Hindlimb muscle (tissue), 1 donor: ENCODE measurements around the gene BCOR. TPM values are rescaled to one million over a fixed set of nuclear protein-coding genes. Genes with fewer than 3 reads are reported as not detected.

ENCODE experiments used
- DNase-seq: peaks from one replicate; pipeline ENCODE4 v3.0.0-alpha.2; 2013
- polyA plus RNA-seq: library from polyadenylated mRNA; unstranded; fragments of 120-200 nt; gene quantifications from one replicate; pipeline ENCODE4 v1.2.1, GENCODE V29; 2013; ENCODE audit not compliant: insufficient read length

Gene BCOR
- polyA plus RNA-seq, 1 donor = 30.9 TPM

DNA sequence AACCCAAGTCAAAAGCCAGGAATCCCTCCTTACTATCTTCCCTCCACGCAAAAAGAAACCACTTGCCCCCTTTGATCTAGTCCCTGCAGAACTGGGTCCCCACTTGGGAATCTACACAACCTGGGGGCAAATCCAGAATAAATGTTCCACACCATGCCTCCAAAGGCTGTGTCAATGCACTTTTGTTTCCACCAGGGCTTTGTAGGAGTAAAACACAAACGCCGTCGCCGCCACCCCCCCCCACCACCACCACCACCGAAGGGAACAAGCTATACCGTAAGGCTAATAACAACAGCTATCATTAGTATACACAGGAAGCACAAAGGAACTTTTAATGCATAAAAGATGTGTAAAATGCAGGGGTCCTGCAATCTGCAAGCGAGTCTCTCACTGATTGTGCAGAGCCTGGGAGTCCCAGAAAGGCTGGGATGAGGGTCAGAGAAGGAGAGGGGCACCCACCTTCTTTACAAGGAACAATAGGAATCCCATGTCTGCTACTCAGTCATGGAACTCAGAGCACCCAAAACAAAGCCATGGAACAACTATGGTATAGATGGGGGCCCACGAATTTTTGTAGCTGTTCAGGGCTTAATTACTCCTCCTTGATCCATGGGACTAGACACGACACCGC, 13.2 kb downstream of the BCOR start:
- DNase-seq = no peak

GRCh38 chrX:40083979-40084359, 13.8 kb downstream of the BCOR start:
- no peak for DNase-seq

GRCh38 chrX:40083120-40083978, 14.4 kb downstream of the BCOR start:
- no peak for DNase-seq

DNA sequence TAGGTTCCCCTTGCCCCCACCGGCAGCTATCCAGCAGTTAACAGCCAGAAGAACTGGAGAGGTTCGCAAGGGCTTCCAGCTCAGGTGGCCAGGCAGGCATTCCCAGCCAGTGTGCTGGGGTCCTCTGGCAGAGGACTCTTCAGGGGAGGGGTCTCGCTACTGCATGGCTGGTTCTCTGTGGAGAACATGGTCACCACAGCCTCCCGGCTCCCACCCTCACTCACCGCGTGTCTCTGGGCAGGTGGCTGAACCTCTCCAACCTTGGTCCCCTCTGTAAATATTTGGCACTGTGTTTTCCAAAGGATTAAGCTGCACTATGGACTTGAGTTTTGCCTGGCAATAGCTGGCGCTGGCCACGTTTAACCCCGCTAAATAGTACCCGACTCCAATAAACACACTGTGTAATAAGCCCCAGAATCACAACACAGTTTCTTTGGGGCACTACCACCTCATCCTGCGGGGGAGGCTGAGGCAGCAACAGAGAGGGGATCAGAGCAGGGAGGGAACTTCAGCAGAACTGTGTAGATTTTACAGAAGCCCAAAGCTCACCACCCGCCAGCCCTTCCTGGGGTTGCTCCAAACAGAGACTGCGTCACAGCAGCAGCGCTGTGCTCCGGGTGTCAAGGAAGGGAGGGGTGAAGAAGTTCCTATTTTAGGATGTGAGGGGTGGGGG, 15.2 kb downstream of the BCOR start:
- DNase-seq = no peak

DNA sequence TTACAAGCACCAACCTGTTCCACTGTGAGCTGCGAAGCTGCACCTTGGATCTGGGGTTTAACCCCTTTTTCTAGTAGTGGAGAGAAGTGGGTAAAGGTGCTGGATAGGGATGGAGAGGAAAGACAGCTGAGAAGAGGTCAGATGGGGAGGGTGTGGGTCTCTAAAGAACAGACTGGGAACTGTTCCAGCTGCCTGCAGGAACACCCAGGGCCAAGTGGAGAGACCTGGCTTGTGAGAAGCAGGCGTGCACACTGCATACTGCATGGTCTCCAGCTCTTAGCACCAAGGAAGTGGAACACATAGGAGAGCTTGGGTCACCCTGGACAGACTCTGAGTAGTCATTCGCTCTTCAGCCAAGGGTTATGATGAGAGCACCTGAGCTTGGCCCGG, 16.1 kb downstream of the BCOR start:
- no peak for DNase-seq

DNA sequence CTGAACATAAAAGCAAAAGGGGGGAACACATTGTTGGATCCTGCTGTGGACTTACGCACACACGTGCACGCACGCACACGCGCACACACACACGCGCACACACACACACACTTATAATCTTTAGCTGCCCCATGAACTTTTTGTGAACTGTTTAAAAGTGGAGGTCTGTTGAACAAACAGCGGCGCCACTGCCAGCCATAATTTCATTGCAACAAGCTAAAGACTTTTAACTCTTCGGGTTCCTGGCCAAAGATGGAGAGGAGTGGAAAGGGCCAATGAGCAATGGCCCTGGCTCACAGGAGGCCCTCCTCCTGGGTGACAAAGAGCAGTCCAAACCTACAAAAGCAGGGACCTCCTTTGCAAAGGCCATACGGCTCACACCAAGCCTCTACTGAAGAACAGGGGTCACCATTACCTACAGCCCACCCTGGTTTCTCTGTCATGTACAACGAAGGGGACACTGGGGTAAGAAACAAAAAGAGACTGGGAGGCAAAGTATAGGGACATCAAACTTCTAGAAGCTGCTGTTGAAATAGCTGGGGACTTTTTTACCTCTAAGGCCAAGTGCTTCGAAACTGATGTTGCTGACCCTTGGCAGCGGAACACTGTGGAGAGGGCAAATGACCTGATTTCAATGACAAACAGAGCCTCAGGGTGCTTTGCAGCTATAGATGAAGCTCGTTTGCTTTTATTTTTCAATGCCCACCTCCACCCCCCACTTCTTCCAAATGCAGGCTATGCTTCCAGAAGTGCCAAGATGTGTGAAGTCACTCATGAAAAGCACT, 16.7 kb downstream of the BCOR start:
- DNase-seq = no peak

- no peak for DNase-seq
Observed at GRCh38 chrX:40079572-40079971, 18.2 kb downstream of the BCOR start.

- DNase-seq = no peak
Observed at GRCh38 chrX:40078489-40079227, 19.1 kb downstream of the BCOR start.

GRCh38 chrX:40077906-40078305, 19.9 kb downstream of the BCOR start:
- DNase-seq = no peak

- DNase-seq = no peak
Observed at GRCh38 chrX:40076750-40077575, 20.8 kb downstream of the BCOR start.

DNA sequence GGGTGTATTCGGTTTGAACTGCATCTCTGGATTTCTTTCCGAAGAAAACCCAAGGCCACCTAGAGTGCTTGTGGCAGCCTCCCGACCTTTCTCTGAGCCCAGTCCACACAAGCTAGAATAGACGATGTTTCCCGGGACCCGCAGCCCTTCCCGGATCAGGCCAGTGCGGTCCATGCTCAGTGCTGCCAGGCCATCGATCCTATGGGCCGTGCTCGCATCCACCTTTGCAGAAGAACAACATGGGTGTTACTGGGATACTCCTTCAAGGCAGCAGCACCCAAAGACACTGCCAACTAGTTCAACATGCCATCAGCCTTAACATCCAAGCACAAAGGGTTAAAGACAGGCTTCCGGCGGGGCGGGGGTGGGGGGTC, 22.8 kb downstream of the BCOR start:
- DNase-seq = no peak

DNA sequence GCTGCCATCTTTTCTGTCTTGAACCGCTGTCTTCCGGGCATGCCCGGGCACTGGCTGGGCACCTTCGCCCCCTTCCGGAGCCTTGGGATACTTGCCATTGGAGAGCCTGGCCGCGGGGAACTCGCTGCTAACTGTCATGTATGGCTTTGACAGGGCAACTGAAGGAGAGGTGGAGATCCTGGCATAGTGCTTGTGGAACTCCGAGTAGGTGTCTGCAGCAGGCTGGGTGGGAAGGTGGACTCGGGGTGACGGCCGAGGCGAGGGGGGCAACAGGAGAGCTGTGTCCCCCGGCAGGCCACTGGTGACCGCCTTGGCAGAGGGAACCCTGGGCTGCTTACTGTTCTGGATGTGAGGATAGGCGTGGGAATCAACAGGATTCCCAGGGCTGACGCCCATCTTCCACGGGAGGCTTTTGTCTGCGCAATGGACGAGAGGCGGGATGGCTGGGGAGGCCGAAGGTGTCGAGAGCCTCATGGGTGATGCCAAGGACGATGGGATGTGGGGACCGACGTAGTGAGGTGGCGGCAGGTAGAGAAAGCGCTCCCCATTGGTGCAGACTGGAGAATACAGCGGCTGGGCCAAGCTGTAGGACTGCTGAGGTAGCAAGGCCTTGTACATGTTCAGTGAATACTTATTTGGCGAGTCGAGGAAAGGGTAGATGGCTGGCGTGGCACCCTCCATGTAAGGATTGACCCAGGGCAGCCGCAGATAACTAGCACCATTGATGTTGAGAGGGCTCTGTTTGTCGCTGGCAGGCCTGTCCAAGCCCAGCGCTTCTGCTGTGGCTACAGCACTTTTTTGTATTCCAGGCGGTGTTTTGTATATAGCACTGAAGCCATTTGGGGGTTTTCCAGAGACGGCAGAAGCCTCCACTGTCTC, 23.4 kb downstream of the BCOR start:
- no peak for DNase-seq

- DNase-seq = no peak
Observed at GRCh38 chrX:40073439-40074054, 24.2 kb downstream of the BCOR start.

GRCh38 chrX:40072246-40072645, 25.5 kb downstream of the BCOR start:
- no peak for DNase-seq

- no peak for DNase-seq
Observed at GRCh38 chrX:40068048-40068447, 29.7 kb downstream of the BCOR start.

GRCh38 chrX:40066700-40067099, 31.1 kb downstream of the BCOR start:
- DNase-seq = no peak

- no peak for DNase-seq
Observed at GRCh38 chrX:40065296-40066046, 32.3 kb downstream of the BCOR start.

DNA sequence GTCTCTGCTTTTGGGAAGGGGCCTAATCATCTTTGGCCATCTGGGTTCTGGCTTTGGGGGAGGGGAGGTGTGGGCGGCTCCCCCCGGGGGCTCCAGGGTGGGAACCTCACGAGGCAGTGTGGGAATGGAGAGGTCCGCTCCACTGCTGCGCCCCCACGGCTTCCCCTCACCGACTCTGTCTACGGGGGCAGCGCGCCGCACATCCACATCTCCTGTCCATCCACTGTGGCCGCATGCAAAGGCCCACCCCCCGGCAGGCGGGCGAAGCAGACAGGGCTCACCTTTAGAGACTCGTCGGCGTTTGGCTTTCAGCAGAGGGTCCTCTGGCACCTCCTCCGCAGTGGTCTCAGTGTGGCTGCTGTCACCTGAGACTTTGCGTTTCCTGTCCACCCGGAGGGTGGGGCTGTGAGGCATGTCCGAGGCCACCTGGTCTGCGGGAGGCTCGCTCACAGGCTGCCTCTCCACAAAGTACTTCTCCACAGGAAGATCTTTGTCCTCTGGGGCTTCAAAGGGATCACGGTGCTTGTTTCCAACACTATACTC, 33.6 kb downstream of the BCOR start:
- no peak for DNase-seq

DNA sequence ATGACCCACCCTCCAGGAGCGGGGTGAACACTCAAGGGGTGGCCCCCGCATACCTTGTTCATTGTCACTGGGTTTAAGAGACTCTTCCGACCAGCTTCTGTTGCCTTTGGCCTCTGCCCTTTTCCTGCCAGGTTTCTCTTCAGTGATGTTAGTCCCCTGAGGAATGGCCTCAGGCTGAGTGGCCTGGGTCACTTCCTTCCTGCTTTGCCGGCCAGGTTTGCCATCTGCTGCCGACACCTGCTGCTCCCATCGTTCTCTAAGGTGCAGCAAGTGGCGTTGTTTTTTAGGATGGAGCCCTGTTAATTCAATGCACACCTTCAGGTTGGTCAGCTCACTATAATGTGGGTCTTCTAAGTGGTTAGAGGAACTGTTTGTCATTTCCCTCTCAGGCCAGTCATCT, 34.2 kb downstream of the BCOR start:
- no peak for DNase-seq
